Stomach (tissue), 4 donors: Measurements from ENCODE around the gene SPRY1.

Experiments used
- CTCF ChIP-seq, 7 experiments: fragments of 450-650 bp in 4 of 7; fragments of 200-600 bp in 3 of 7; sonication (generic) in 3 of 7; IDR thresholded peaks; one replicate each; pipeline ENCODE4 v1.5.1; 2016 to 2019; ENCODE audit warnings: antibody characterized with exemption in 7 of 7, control low read depth in 2 of 7, mild to moderate bottlenecking in 1 of 7
- POLR2A ChIP-seq, 4 donors: fragments of 450-650 bp; IDR thresholded peaks; one replicate each; pipeline ENCODE4 v1.6.1; 2016; ENCODE audit warnings: antibody characterized with exemption in 4 of 4, control low read depth in 2 of 4, mild to moderate bottlenecking in 1 of 4, moderate library complexity in 1 of 4
- POLR2AphosphoS5 ChIP-seq, 3 donors: sonication (generic); formaldehyde crosslinking; IDR thresholded peaks; one replicate each; pipeline ENCODE4 v1.6.1; 2016; ENCODE audit warnings: antibody characterized with exemption in 3 of 3

- TF ChIP-seq POLR2A (IDR thresholded peaks at IDR 0.05): no peak
- TF ChIP-seq CTCF (IDR thresholded peaks at IDR 0.05): no peak
- TF ChIP-seq POLR2AphosphoS5 (IDR thresholded peaks at IDR 0.05): no peak
Measured at GRCh38 chr4:123406872-123407271, 10.3 kb downstream of the SPRY1 start.
